Smooth muscle cell (in vitro differentiated cells): ENCODE results near the gene HLA-DOA. TPM values are rescaled to one million over a fixed set of nuclear protein-coding genes. Genes with fewer than 3 reads are reported as not detected.

Experiments used
- DNase-seq: peaks from one replicate; lab custom pipeline; 2025; ENCODE audit not compliant: unreplicated experiment; lab: John Stamatoyannopoulos, UW
- H2AFZ ChIP-seq: fragments of 200-600 bp; sonication (generic); 2 replicates; pipeline ENCODE4 v1.6.0; 2016; ENCODE audit warnings: antibody characterized with exemption, low read depth, mild to moderate bottlenecking
- H3F3A ChIP-seq: fragments of 200-600 bp; sonication (generic); 2 replicates; pipeline ENCODE4 v1.6.0; 2017; ENCODE audit warnings: antibody characterized with exemption, low read depth
- H3K27ac ChIP-seq: fragments of 200-600 bp; sonication (generic); 2 replicates; pipeline ENCODE4 v1.5.1; 2016; ENCODE audit warnings: low read depth, mild to moderate bottlenecking
- H3K27me3 ChIP-seq: fragments of 200-600 bp; sonication (generic); 2 replicates; pipeline ENCODE4 v1.6.1; 2016; ENCODE audit warnings: low read depth, mild to moderate bottlenecking
- H3K36me3 ChIP-seq: fragments of 200-600 bp; sonication (generic); 2 replicates; pipeline ENCODE4 v1.5.1; 2016; ENCODE audit warnings: low read depth
- H3K4me1 ChIP-seq: fragments of 200-600 bp; sonication (generic); 2 replicates; pipeline ENCODE4 v1.5.1; 2016; ENCODE audit warnings: low read depth
- H3K4me2 ChIP-seq: fragments of 200-600 bp; sonication (generic); 2 replicates; pipeline ENCODE4 v1.6.0; 2016; ENCODE audit warnings: mild to moderate bottlenecking
- H3K4me3 ChIP-seq: fragments of 200-600 bp; sonication (generic); 2 replicates; pipeline ENCODE4 v1.5.1; 2016; ENCODE audit warnings: mild to moderate bottlenecking
- H3K79me2 ChIP-seq: fragments of 200-600 bp; sonication (generic); 2 replicates; pipeline ENCODE4 v1.6.0; 2016; ENCODE audit warnings: low read depth, mild to moderate bottlenecking
- H3K9ac ChIP-seq: fragments of 200-600 bp; sonication (generic); 2 replicates; pipeline ENCODE4 v1.6.0; 2016; ENCODE audit warnings: low read depth
- H3K9me3 ChIP-seq: fragments of 200-600 bp; sonication (generic); replicated peaks from 2 replicates; pipeline ENCODE4 v1.5.1; 2016; ENCODE audit warnings: low read depth
- H4K20me1 ChIP-seq: fragments of 200-600 bp; sonication (generic); 2 replicates; pipeline ENCODE4 v1.6.0; 2016; ENCODE audit warnings: low read depth
- WGBS: methylation state at CpG from one replicate; pipeline ENCODE4 v1.1.7; 2016; ENCODE audit warnings: low lambda C conversion rate; 5-methylcytosine and 5-hydroxymethylcytosine counted together
- polyA plus RNA-seq: library from polyadenylated mRNA; unstranded; fragments of >200 nt; fragmentation: Nextera tagmentation; extraction: Ambion mirVana; gene quantifications from 2 replicates; pipeline ENCODE4 v1.2.1, GENCODE V29; 2016
- total RNA-seq: library from RNA; depleted of rRNA; stranded (reverse); fragments of >200 nt; gene quantifications from 2 replicates; pipeline ENCODE4 v1.2.3, GENCODE V29; 2014
- TF ChIP-seq, protein P1 (sequence below): fragments of 200-600 bp; sonication (generic); IDR thresholded peaks from 2 replicates; pipeline ENCODE4 v1.5.1; 2017; ENCODE audit warnings: borderline replicate concordance, mild to moderate bottlenecking, antibody characterized with exemption; ENCODE audit not compliant: insufficient read depth, poor library complexity, severe bottlenecking

Gene HLA-DOA
- total and polyA plus RNA-seq, 2 experiments from 2014 or later, result 0.09 TPM; not detected in 1

DNA sequence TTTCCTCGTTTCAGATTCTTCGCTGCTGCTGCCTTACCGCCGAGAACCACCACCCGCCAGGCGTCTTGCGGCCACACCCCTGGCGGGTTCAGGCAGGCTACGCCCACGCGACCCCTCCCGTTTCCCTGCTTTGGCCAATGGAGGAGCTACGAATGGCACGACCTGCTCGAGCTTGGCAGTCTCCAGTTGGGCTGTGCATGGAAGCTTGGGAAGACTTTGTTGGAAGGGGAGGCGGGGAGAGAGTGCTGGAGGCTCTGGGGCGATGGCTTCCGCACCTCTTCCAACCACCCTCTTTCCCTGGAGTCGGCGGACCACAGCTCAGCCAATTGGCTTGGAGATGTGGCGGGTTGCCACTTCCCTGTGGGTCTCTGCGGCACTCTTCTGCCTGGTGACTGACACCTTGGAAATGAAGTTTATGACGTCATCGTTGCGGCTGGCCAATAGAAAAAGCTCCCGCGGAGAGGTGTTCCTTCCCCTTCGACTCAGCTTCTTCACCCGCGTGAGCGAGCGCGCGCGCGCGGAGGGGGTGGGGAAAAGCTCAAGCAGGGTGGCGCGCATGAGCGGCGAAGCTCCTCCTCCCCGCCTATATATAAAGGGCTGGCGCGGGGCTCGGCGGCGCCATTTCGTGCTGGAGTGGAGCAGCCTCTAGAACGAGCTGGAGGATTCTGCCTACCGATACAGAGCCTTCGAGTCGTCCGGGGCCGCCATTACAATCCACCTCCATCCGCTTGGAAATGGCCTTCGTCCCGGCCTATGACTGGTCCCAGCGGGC is 37.6 kb downstream of the HLA-DOA start:
- H3K9ac ChIP-seq, result peak overlapping the region; percentile 99
- TF ChIP-seq, protein P1, sequence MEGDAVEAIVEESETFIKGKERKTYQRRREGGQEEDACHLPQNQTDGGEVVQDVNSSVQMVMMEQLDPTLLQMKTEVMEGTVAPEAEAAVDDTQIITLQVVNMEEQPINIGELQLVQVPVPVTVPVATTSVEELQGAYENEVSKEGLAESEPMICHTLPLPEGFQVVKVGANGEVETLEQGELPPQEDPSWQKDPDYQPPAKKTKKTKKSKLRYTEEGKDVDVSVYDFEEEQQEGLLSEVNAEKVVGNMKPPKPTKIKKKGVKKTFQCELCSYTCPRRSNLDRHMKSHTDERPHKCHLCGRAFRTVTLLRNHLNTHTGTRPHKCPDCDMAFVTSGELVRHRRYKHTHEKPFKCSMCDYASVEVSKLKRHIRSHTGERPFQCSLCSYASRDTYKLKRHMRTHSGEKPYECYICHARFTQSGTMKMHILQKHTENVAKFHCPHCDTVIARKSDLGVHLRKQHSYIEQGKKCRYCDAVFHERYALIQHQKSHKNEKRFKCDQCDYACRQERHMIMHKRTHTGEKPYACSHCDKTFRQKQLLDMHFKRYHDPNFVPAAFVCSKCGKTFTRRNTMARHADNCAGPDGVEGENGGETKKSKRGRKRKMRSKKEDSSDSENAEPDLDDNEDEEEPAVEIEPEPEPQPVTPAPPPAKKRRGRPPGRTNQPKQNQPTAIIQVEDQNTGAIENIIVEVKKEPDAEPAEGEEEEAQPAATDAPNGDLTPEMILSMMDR, result no peak
- H3K4me1 ChIP-seq, result peaks cover 21% of the 10 kb centered on the region
- peaks cover 60% of the 10 kb centered on the region for H3F3A ChIP-seq
- no peaks in the 10 kb centered on the region for H3K9me3 ChIP-seq
- under 1% methylated on average over 58 of the region's 58 CpGs for WGBS
- H3K27ac ChIP-seq, result peak overlapping the region; percentile 99
- H2AFZ ChIP-seq, result no peak overlapping the region
- peak overlapping the region; percentile 96 for H3K4me3 ChIP-seq
- peak; percentile 99 for DNase-seq
- H4K20me1 ChIP-seq, result peaks cover 55% of the 10 kb centered on the region
- H3K79me2 ChIP-seq, result peaks cover 63% of the 10 kb centered on the region
- H3K36me3 ChIP-seq, result peaks cover 9% of the 10 kb centered on the region
- no peaks in the 10 kb centered on the region for H3K27me3 ChIP-seq
- peak overlapping the region; percentile 99 for H3K4me2 ChIP-seq

DNA sequence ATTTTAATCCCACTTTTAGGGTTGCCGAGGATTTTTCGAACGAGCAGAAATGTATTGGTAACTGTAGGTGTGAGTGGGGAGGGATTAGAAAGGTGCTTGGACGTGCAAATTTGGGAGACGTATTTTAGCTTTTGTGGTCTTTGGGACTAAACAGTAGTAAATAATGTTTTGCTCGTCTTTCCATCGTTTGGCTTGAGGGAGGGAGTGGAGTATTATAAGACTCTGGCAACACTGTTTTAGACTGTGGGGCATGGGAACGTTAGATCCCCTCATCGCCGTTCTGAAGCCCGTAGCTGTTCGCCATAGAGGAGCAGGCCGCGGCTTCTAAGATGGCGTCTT is 38.2 kb downstream of the HLA-DOA start:
- peak overlapping the region; percentile 99 for H3K9ac ChIP-seq
- TF ChIP-seq, protein P1, result no peak
- peaks cover 54% of the 10 kb centered on the region for H4K20me1 ChIP-seq
- no peaks in the 10 kb centered on the region for H3K27me3 ChIP-seq
- H3F3A ChIP-seq, result peaks cover 54% of the 10 kb centered on the region
- peaks cover 4% of the 10 kb centered on the region for H3K36me3 ChIP-seq
- no peak for DNase-seq
- peaks cover 24% of the 10 kb centered on the region for H3K4me1 ChIP-seq
- peak overlapping the region; percentile 95 for H3K4me2 ChIP-seq
- H3K9me3 ChIP-seq, result no peaks in the 10 kb centered on the region
- H3K79me2 ChIP-seq, result peaks cover 63% of the 10 kb centered on the region
- no peak overlapping the region for H2AFZ ChIP-seq
- H3K4me3 ChIP-seq, result peak overlapping the region; percentile 84
- WGBS, result under 1% methylated on average over 15 of the region's 15 CpGs
- peak overlapping the region; percentile 99 for H3K27ac ChIP-seq

DNA sequence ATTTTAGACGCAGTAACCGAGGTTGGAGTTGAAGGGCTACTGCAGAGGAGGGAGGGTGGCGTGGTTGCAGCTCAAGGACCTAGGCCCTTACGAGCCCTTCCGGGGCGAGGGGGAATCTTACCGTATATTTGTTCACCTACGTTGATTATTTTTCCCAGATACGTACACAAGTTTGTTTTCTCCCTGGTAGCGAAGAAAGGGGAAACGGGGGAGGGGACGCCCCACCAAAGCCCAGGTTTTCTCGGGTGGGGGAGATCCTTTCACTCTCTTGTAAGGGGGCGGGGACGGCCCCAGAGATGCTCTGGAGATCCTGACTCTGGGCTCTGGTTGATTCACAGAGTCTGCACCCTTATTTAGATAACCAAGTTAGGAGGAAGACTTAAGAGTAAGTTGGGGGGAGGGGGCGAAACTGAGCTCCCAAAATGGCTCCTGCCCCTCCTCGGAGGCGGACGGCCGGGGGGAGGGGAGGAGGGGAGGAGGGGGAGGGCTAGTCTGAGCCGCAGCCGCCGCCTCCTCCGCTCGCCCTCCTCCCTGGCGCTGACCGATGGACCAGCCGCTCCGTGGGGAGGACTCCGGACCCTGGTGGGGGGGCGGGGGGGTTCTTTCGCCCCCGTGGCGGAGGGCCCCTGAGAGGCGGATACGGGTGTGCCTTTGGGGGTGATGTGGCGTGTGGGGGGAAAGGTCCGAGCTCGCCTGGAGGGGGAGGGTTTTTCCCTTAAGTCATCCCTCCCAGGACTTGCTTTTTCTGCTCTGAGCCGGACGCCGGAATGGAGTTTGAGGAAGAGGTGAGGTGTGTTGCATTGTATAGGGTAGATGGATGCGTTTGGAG is 38.8 kb downstream of the HLA-DOA start:
- Histone ChIP-seq H3K4me1 (peaks cover 20% of the 10 kb centered on the region), H2AFZ (no peak overlapping the region), H3K4me3 (peak overlapping the region; percentile 84), H3K36me3 (peaks cover under 1% of the 10 kb centered on the region), H3F3A (peaks cover 54% of the 10 kb centered on the region), H3K9me3 (no peaks in the 10 kb centered on the region), H3K4me2 (peak overlapping the region; percentile 95), H3K79me2 (peaks cover 61% of the 10 kb centered on the region), H4K20me1 (peaks cover 48% of the 10 kb centered on the region), H3K9ac (peak overlapping the region; percentile 99), H3K27ac (peak overlapping the region; percentile 99), H3K27me3 (no peaks in the 10 kb centered on the region)
- DNase-seq, result peak; percentile 60
- WGBS, result under 1% methylated on average over 32 of the region's 43 CpGs
- TF ChIP-seq, protein P1, result no peak
